PC-9 (cell line): ENCODE data around the gene GPLD1. TPM values are rescaled to one million over a fixed set of nuclear protein-coding genes. Genes with fewer than 3 reads are reported as not detected.
"Not testable (repeated sequence)": the region's sequence is repeated elsewhere in the genome, so short reads cannot be mapped to it uniquely, and the experiment has no call there.

Experiments
- BruUV-seq: library from RNA; stranded (reverse); fragments of 400-500 nt; replicated peaks from 2 replicates; lab custom pipeline; 2021; lab: Mats Ljungman, UMichigan
- CTCF ChIA-PET: fragments of 300-600 bp; sonication (Branson Sonifier 250); formaldehyde crosslinking; loops from one replicate; lab custom pipeline; 2022; ENCODE audit warnings: antibody characterized with exemption; lab: Charles Lee
- POLR2A ChIA-PET: fragments of 300-600 bp; sonication (Branson Sonifier 250); formaldehyde crosslinking; loops from one replicate; lab custom pipeline; 2022; ENCODE audit warnings: antibody characterized with exemption; ENCODE audit not compliant: unreplicated experiment; lab: Charles Lee
- DNase-seq, 2 experiments: peaks; one replicate each; pipeline versions ENCODE4 v3.0.0 to v3.0.0-alpha.2; 2015 to 2022; ENCODE audit warnings: mixed read lengths in 1 of 2
- H2AFZ ChIP-seq: fragments of 200-600 bp; sonication (generic); 2 replicates; pipeline ENCODE4 v1.8.1; 2017; ENCODE audit warnings: antibody characterized with exemption
- H3F3A ChIP-seq: fragments of 200-600 bp; sonication (generic); 2 replicates; pipeline ENCODE4 v1.8.1; 2017; ENCODE audit warnings: antibody characterized with exemption, mild to moderate bottlenecking, low read depth; ENCODE audit not compliant: insufficient read depth
- H3K27ac ChIP-seq: fragments of 200-600 bp; sonication (generic); 2 replicates; pipeline ENCODE4 v1.6.1; 2016; ENCODE audit warnings: mixed run types
- H3K27me3 ChIP-seq: fragments of 200-600 bp; sonication (generic); 2 replicates; pipeline ENCODE4 v1.6.1; 2016; ENCODE audit warnings: low read depth, mixed run types; ENCODE audit not compliant: insufficient read depth
- H3K36me3 ChIP-seq: fragments of 200-600 bp; sonication (generic); 2 replicates; pipeline ENCODE4 v1.6.1; 2016; ENCODE audit warnings: low read depth, mixed run types
- H3K4me1 ChIP-seq: fragments of 200-600 bp; sonication (generic); replicated peaks from 2 replicates; pipeline ENCODE4 v1.6.1; 2016; ENCODE audit warnings: mixed run types; ENCODE audit not compliant: insufficient read depth
- H3K4me2 ChIP-seq: fragments of 200-600 bp; sonication (generic); 2 replicates; pipeline ENCODE4 v1.6.1; 2017; ENCODE audit warnings: mixed run types
- H3K4me3 ChIP-seq: fragments of 200-600 bp; sonication (generic); 2 replicates; pipeline ENCODE4 v1.6.1; 2016; ENCODE audit warnings: mixed run types
- H3K79me2 ChIP-seq: fragments of 200-600 bp; sonication (generic); 2 replicates; pipeline ENCODE4 v1.6.1; 2017; ENCODE audit warnings: low read depth, mixed run types
- H3K9me2 ChIP-seq: fragments of 200-600 bp; sonication (generic); 2 replicates; pipeline ENCODE4 v1.8.1; 2017; ENCODE audit warnings: mild to moderate bottlenecking; ENCODE audit not compliant: insufficient read depth
- H3K9me3 ChIP-seq: fragments of 200-600 bp; sonication (generic); 2 replicates; pipeline ENCODE4 v1.8.1; 2016; ENCODE audit warnings: low read depth; ENCODE audit not compliant: insufficient read depth
- H4K20me1 ChIP-seq: fragments of 200-600 bp; sonication (generic); 2 replicates; pipeline ENCODE4 v1.8.1; 2017; ENCODE audit not compliant: insufficient read depth
- CTCF ChIP-seq: fragments of 200-600 bp; sonication (generic); conservative IDR thresholded peaks from 2 replicates; pipeline ENCODE4 v1.6.1; 2017; ENCODE audit warnings: mixed run types, antibody characterized with exemption, mild to moderate bottlenecking, moderate library complexity
- EZH2 ChIP-seq: fragments of 200-600 bp; sonication (generic); IDR thresholded peaks from 2 replicates; pipeline ENCODE4 v1.8.0; 2017; ENCODE audit warnings: antibody characterized with exemption, low read depth
- intact Hi-C: fragments of 100-400 bp; cut with micrococcal nuclease; formaldehyde crosslinking; loops from one replicate; pipeline ENCODE4 v1.10.0; 2022; ENCODE audit not compliant: unreplicated experiment
- total RNA-seq: library from RNA; stranded (reverse); gene quantifications from 2 replicates; pipeline ENCODE4 v1.2.3, GENCODE V29; 2021

The GPLD1 gene
- total RNA-seq, 1 experiment from 2014 or later, result 2.0 TPM

DNA sequence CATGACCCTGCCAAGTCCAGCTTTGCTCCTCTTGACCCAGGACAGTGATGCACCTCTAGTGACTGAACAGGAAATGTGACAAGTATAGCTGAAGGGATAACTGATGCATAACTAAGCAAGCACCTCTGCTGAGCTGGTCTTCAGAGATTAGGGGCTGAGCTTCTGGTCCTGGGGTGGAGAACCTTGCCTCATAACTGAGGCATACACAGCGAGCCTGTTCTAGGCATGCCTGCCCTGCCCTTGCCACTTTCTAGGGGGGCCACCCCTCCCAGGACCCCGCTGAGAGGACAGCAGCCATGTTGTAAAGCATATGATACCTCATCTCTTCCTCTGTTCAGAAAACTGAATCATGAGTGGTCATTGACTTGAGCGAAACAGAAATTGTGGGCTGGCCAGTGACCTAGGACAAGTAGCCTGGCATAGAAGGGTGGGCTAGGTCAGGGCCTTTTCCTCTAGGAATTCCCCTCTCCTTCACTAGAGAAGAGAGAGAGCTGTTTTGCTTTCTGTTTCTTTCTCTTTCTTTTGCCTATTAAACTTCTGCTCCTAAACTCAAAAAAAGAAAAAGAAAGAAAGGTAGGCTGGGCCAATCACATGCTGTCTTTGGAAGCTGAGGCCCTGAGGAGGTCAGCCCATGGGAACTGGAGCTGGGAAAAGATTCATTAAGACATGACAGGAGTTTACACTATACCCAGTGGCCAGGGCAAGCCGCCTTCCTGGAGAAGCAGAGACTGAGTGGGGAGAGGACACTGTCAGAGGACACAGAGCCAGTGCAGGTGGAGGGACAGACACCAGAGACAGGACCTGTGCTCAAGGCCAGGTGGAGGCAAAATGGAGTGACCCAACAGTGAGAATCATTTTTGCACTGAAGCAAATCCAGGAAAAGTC, 28.5 kb upstream of the GPLD1 start:
- H3K27me3 ChIP-seq, result no peaks in the 10 kb centered on the region
- DNase-seq, result no peak
- intact Hi-C loops, result no loop called here
- H3K36me3 ChIP-seq, result no peaks in the 10 kb centered on the region
- ChIA-PET CTCF (no interaction called here), POLR2A (no interaction called here)
- H3K9me3 ChIP-seq, result no peaks in the 10 kb centered on the region
- no peaks in the 10 kb centered on the region for H3K79me2 ChIP-seq
- H3K4me1 ChIP-seq, result no peaks in the 10 kb centered on the region
- H3K27ac ChIP-seq, result no peak overlapping the region
- peaks cover 3% of the 10 kb centered on the region for H3F3A ChIP-seq
- no peaks in the 10 kb centered on the region; the same call in 1 of the 2 replicates for H4K20me1 ChIP-seq
- no peak overlapping the region for H2AFZ ChIP-seq
- H3K9me2 ChIP-seq, result no peaks in the 10 kb centered on the region
- BruUV-seq, result no TSS peak
- TF ChIP-seq CTCF, result no peak
- H3K4me3 ChIP-seq, result no peak overlapping the region
- H3K4me2 ChIP-seq, result no peak overlapping the region

DNA sequence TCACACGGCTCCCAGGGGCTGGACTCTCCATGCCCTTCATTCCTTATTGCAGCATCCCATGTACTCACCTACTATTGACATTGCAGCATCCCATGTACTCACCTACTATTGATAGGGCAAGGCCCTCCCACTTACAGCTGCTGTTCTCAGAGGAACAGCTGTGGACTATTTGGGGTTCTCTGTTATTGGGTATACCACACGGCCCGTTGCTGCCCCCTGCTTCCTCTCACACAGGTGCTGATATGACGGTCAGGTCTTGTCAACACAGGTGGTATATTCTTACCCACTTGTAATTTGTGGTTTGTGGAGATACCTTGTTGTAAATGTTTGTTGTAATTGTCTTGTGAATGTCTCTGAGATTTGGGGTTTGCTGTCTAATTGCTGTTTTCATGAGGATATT, 24.2 kb upstream of the GPLD1 start:
- Histone ChIP-seq H3K9me2 (no peaks in the 10 kb centered on the region), H3K36me3 (no peaks in the 10 kb centered on the region), H3K4me1 (no peaks in the 10 kb centered on the region), H3K9me3 (no peaks in the 10 kb centered on the region), H3K4me3 (no peak overlapping the region), H3F3A (peaks cover 8% of the 10 kb centered on the region; the same call in 1 of the 2 replicates), H3K27me3 (no peaks in the 10 kb centered on the region), H3K79me2 (no peaks in the 10 kb centered on the region), H3K4me2 (no peak overlapping the region), H4K20me1 (no peaks in the 10 kb centered on the region; the same call in 1 of the 2 replicates), H3K27ac (no peak overlapping the region), H2AFZ (no peak overlapping the region)
- POLR2A ChIA-PET, result no interaction called here
- intact Hi-C loops, result no loop called here
- BruUV-seq, result no TSS peak
- TF ChIP-seq CTCF (no peak), EZH2 (no peak)
- DNase-seq, result no peak
- CTCF ChIA-PET, result no interaction called here

DNA sequence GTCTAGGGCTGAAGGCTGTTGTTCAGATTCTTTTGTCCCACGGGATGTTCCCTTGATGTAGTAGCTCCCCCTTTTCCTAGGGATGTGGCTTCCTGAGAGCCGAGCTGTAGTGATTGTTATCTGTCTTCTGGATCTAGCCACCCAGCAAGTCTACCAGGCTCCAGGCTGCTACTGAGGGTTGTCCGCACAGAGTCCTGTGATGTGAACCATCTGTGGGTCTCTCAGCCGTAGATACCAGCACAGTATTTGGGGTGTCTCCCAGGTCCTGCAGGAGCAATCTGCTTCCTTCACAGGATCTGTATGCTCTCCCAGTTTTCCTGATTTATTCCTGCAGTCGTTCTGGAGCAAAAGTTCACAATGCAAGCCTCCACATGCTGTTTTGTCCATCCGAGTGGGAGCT, 22.6 kb upstream of the GPLD1 start:
- H3K9me3 ChIP-seq, H3K4me3 ChIP-seq, H3K4me1 ChIP-seq, intact Hi-C loops, H3K36me3 ChIP-seq, BruUV-seq, DNase-seq, POLR2A ChIA-PET, H3K79me2 ChIP-seq, H4K20me1 ChIP-seq, H3K9me2 ChIP-seq, H3K4me2 ChIP-seq, H3K27ac ChIP-seq, H3K27me3 ChIP-seq, H2AFZ ChIP-seq, H3F3A ChIP-seq, CTCF ChIA-PET: not testable (repeated sequence)
